Tibial nerve (tissue), 4 donors: ENCODE measurements around the gene NHLRC2.

ENCODE experiments used
- CTCF ChIP-seq, 5 experiments: fragments of 200-600 bp in 3 of 5; fragments of 450-650 bp in 2 of 5; sonication (generic) in 3 of 5; IDR thresholded peaks; one replicate each; pipeline ENCODE4 v1.5.1; 2016 to 2019; ENCODE audit warnings: antibody characterized with exemption in 5 of 5, mild to moderate bottlenecking in 3 of 5, moderate library complexity in 2 of 5
- EP300 ChIP-seq, 2 donors: sonication (generic); formaldehyde crosslinking; IDR thresholded peaks; one replicate each; pipeline ENCODE4 v1.6.1; 2017; ENCODE audit warnings: antibody characterized with exemption in 2 of 2, mild to moderate bottlenecking in 1 of 2
- POLR2A ChIP-seq, 2 donors: fragments of 450-650 bp; IDR thresholded peaks; one replicate each; pipeline ENCODE4 v1.6.1; 2017; ENCODE audit warnings: antibody characterized with exemption in 2 of 2, mild to moderate bottlenecking in 2 of 2, moderate library complexity in 2 of 2

DNA sequence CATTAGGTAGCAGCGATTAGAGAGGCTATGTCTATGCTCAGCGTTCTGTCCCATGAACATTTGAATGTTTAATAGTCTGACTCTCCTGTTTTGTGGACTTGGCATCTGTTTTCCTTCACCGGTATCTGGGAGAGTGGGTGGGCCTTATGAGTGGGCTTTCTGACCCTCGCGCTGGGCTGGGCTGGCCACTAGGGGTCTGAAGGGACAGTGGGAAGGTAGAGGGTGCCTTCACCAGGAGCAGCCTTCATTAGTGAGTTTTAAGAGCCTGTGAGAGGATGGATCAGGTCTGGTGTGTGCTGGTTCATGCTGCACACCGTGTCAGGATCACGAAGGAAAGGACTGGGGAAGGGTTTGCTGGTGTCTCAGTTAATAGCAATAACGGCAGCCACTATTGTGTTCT, 34.0 kb upstream of the NHLRC2 start:
- TF ChIP-seq CTCF (IDR thresholded peaks at IDR 0.05) (no peak), EP300 (IDR thresholded peaks at IDR 0.05) (no peak), POLR2A (IDR thresholded peaks at IDR 0.05) (no peak)
